Endothelial cell of umbilical vein (primary cell): ENCODE results near the gene DNAJC30.

Experiments used
- CTCF ChIP-seq, 2 donors: IDR thresholded peaks; 1 replicate in 1 of 2; 2 replicates in 1 of 2; pipeline ENCODE4 v1.5.1; 2011; ENCODE audit warnings: low read length in 2 of 2, mild to moderate bottlenecking in 2 of 2, moderate library complexity in 2 of 2, control low read depth in 1 of 2, inconsistent platforms in 1 of 2, low read depth in 1 of 2; ENCODE audit not compliant: insufficient read depth in 1 of 2; ENCODE audit errors: extremely low read depth in 1 of 2
- FOS ChIP-seq: IDR thresholded peaks from 2 replicates; pipeline ENCODE4 v1.6.1; 2011; ENCODE audit warnings: mild to moderate bottlenecking, low read length, moderate library complexity, borderline replicate concordance; ENCODE audit not compliant: insufficient read depth
- GATA2 ChIP-seq: IDR thresholded peaks from 2 replicates; pipeline ENCODE4 v1.7.0; 2011; ENCODE audit warnings: low read depth, mild to moderate bottlenecking, moderate library complexity, mixed read lengths, low read length; ENCODE audit not compliant: insufficient read length, insufficient read depth

GRCh38 chr7:73706126-73707044, 23.1 kb upstream of the DNAJC30 start:
- TF ChIP-seq CTCF (IDR thresholded peaks at IDR 0.05; ENCODE audit: extremely low read depth in 1 of 2, insufficient read depth in 1 of 2, low read depth in 1 of 2, low read length in 2 of 2) (no peak), FOS (no peak), GATA2 (no peak)
